ENCODE results near the gene RRP8. TPM values are rescaled to one million over a fixed set of nuclear protein-coding genes. Genes with fewer than 3 reads are reported as not detected.

The RRP8 gene
- total RNA-seq, 2 experiments from 2014 or later: 26.4 to 33.6 TPM

DNA sequence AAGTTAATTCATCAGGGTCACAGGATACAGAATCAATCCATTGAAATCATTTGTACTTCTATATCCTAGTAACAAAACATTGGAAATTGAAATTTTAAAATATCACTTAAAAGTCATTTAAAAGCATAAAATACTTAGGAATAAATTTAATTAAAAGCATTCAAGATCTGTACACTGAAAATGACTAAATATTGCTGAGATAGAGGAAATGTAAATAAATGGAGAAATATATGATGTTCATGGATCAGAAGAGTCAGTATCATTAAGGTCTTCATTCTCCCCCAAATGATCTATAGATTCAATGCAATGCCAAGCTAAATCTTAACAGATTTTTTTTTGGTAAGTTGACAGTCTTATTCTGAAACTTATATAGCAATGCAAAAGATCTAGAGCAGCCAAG, 49.8 kb downstream of the RRP8 start:
- ChIA-PET CTCF (ENCODE audit: unreplicated experiment) (interaction anchor here (0.6 kb wide), 2 partner anchors 148 kb away, joined by 3 to 4 read pairs; no protein-coding TSS in a partner anchor), POLR2A (interaction anchor here (0.6 kb wide), 1 partner anchor 413 kb away, joined by 4 read pairs; no protein-coding TSS in a partner anchor)
- intact Hi-C loops (cut with micrococcal nuclease; ENCODE audit: unreplicated experiment): no loop called here
- H3K9me3 ChIP-seq (ENCODE audit: low read length): no peaks in the 10 kb centered on the region
- no TSS peak for BruUV-seq (replicated peaks)
- H3K27ac ChIP-seq (ENCODE audit: low read depth, low read length, poor library complexity, severe bottlenecking): no peak overlapping the region
- no peaks in the 10 kb centered on the region for H4K20me1 ChIP-seq (ENCODE audit: insufficient read depth, low read length)
- H3K36me3 ChIP-seq (ENCODE audit: insufficient read depth, low read length): no peaks in the 10 kb centered on the region
- no peaks in the 10 kb centered on the region for H3K4me1 ChIP-seq (ENCODE audit: insufficient read depth, low read length, poor library complexity, severe bottlenecking)
- H3K4me2 ChIP-seq (ENCODE audit: low read length): no peak overlapping the region
- no peak overlapping the region for H3K4me3 ChIP-seq (ENCODE audit: low read depth, low read length, poor library complexity, severe bottlenecking)
- TF ChIP-seq, protein P1, sequence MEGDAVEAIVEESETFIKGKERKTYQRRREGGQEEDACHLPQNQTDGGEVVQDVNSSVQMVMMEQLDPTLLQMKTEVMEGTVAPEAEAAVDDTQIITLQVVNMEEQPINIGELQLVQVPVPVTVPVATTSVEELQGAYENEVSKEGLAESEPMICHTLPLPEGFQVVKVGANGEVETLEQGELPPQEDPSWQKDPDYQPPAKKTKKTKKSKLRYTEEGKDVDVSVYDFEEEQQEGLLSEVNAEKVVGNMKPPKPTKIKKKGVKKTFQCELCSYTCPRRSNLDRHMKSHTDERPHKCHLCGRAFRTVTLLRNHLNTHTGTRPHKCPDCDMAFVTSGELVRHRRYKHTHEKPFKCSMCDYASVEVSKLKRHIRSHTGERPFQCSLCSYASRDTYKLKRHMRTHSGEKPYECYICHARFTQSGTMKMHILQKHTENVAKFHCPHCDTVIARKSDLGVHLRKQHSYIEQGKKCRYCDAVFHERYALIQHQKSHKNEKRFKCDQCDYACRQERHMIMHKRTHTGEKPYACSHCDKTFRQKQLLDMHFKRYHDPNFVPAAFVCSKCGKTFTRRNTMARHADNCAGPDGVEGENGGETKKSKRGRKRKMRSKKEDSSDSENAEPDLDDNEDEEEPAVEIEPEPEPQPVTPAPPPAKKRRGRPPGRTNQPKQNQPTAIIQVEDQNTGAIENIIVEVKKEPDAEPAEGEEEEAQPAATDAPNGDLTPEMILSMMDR (conservative IDR thresholded peaks at IDR 0.05; ENCODE audit: low read length): no peak
- no peak for TF ChIP-seq EZH2phosphoT487 (IDR thresholded peaks at IDR 0.05; ENCODE audit: borderline replicate concordance, low read depth, low read length)
- H3K79me2 ChIP-seq (ENCODE audit: insufficient read depth, low read depth, low read length): no peaks in the 10 kb centered on the region
- DNase-seq (ENCODE audit: low spot score): no peak
- H2AFZ ChIP-seq (ENCODE audit: low read length): no peak overlapping the region
- H3K9me2 ChIP-seq (ENCODE audit: insufficient read depth, low read length): no peaks in the 10 kb centered on the region

- H3K4me3 ChIP-seq (ENCODE audit: low read depth, low read length, poor library complexity, severe bottlenecking): no peak overlapping the region
- no peak overlapping the region for H3K4me2 ChIP-seq (ENCODE audit: low read length)
- H3K79me2 ChIP-seq (ENCODE audit: insufficient read depth, low read depth, low read length): no peaks in the 10 kb centered on the region
- DNase-seq (ENCODE audit: low spot score): no peak
- no peaks in the 10 kb centered on the region for H4K20me1 ChIP-seq (ENCODE audit: insufficient read depth, low read length)
- ChIA-PET CTCF (ENCODE audit: unreplicated experiment) (no interaction called here), POLR2A (interaction anchor here (1.3 kb wide), 1 partner anchor 63 kb away, joined by 3 read pairs; the partner anchor contains the start of gene TAF10)
- no TSS peak for BruUV-seq (replicated peaks)
- 0 out of 2 replicates have a peak, but pooled peaks cover 8% of the 10 kb centered on the region for H3K36me3 ChIP-seq (ENCODE audit: insufficient read depth, low read length)
- TF ChIP-seq EZH2phosphoT487 (IDR thresholded peaks at IDR 0.05; ENCODE audit: borderline replicate concordance, low read depth, low read length): no peak
- TF ChIP-seq, protein P1 (conservative IDR thresholded peaks at IDR 0.05; ENCODE audit: low read length): no peak
- no peak overlapping the region for H2AFZ ChIP-seq (ENCODE audit: low read length)
- no peak overlapping the region for H3K27ac ChIP-seq (ENCODE audit: low read depth, low read length, poor library complexity, severe bottlenecking)
- intact Hi-C loops (cut with micrococcal nuclease; ENCODE audit: unreplicated experiment): no loop called here
- H3K9me3 ChIP-seq (ENCODE audit: low read length): no peaks in the 10 kb centered on the region
- H3K4me1 ChIP-seq (ENCODE audit: insufficient read depth, low read length, poor library complexity, severe bottlenecking): no peaks in the 10 kb centered on the region
- no peaks in the 10 kb centered on the region for H3K9me2 ChIP-seq (ENCODE audit: insufficient read depth, low read length)
These were observed 54.8 kb downstream of the RRP8 start for GRCh38 chr11:6548641-6549040.

DNA sequence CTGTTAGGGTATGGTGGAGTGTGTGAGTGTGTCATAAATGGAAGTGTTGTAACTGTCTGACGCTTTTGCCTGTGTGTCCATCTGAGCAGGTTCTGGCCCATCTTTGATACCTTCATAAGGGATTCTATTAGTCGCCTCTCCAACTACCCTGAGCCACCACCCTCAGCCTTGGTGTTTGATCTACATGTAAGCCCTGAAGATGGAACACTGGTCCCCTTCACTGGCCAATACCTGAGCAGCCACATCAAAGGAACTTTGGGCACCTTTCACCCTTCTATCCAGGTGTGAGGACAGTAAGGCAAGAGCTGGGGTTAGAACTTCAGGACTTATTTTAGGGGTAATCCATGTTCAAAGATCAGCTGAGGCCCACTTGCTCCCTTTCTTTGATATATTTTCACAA, 55.3 kb downstream of the RRP8 start:
- TF ChIP-seq, protein P1 (conservative IDR thresholded peaks at IDR 0.05; ENCODE audit: low read length): no peak
- no peak for TF ChIP-seq EZH2phosphoT487 (IDR thresholded peaks at IDR 0.05; ENCODE audit: borderline replicate concordance, low read depth, low read length)
- DNase-seq (ENCODE audit: low spot score): no peak
- no peak overlapping the region for H3K4me3 ChIP-seq (ENCODE audit: low read depth, low read length, poor library complexity, severe bottlenecking)
- H3K4me2 ChIP-seq (ENCODE audit: low read length): no peak overlapping the region
- no peak overlapping the region for H3K27ac ChIP-seq (ENCODE audit: low read depth, low read length, poor library complexity, severe bottlenecking)
- no peaks in the 10 kb centered on the region for H3K9me3 ChIP-seq (ENCODE audit: low read length)
- ChIA-PET CTCF (ENCODE audit: unreplicated experiment) (no interaction called here), POLR2A (interaction anchor here (0.7 to 1.3 kb wide), 2 partner anchors 63 to 356 kb away, joined by 3 read pairs; partner anchors contain the start of gene TAF10)
- BruUV-seq (replicated peaks): no TSS peak
- no peaks in the 10 kb centered on the region for H3K9me2 ChIP-seq (ENCODE audit: insufficient read depth, low read length)
- H2AFZ ChIP-seq (ENCODE audit: low read length): no peak overlapping the region
- H3K36me3 ChIP-seq (ENCODE audit: insufficient read depth, low read length): 0 out of 2 replicates have a peak, but pooled peaks cover 8% of the 10 kb centered on the region
- intact Hi-C loops (cut with micrococcal nuclease; ENCODE audit: unreplicated experiment): no loop called here
- H4K20me1 ChIP-seq (ENCODE audit: insufficient read depth, low read length): no peaks in the 10 kb centered on the region
- H3K4me1 ChIP-seq (ENCODE audit: insufficient read depth, low read length, poor library complexity, severe bottlenecking): no peaks in the 10 kb centered on the region
- no peaks in the 10 kb centered on the region for H3K79me2 ChIP-seq (ENCODE audit: insufficient read depth, low read depth, low read length)
